H1 (cell line): ENCODE data around the gene CPLX1. TPM values are rescaled to one million over a fixed set of nuclear protein-coding genes. Genes with fewer than 3 reads are reported as not detected.

Experiments used
- KDM5A ChIP-seq: fragments of 200-600 bp; IDR thresholded peaks from 2 replicates; pipeline ENCODE4 v1.7.1; 2012; ENCODE audit warnings: mild to moderate bottlenecking, low read length, inconsistent platforms, mixed read lengths
- POLR2AphosphoS5 ChIP-seq: IDR thresholded peaks from 2 replicates; pipeline ENCODE4 v1.6.1; 2011; ENCODE audit warnings: low read depth, low read length
- polyA plus RNA-seq, 7 experiments: library from polyadenylated mRNA; depleted of rRNA in 3 of 7; stranded (reverse) in 5 of 7; unstranded in 2 of 7; fragments of >200 nt in 5 of 7; fragments of 200-250 nt in 2 of 7; gene quantifications; 1 replicate in 5 of 7; 2 replicates in 1 of 7; 4 replicates in 1 of 7; pipeline versions ENCODE4 v1.2.1 to v1.2.3, GENCODE V29; 2011 to 2013; ENCODE audit warnings: missing spikeins in 2 of 7, mixed read lengths in 2 of 7
- total RNA-seq: library from RNA; stranded (reverse); fragmentation: NEBNext Ultra II Directional; extraction: Animal tissue kit (Norgen Biotek cat#: 25700); gene quantifications from 2 replicates; pipeline ENCODE4 v1.2.1, GENCODE V29; 2021

Gene CPLX1
- total and polyA plus RNA-seq, 2 of the 8 experiments (the other 6 are each of a cell fraction or from before 2014, with no cell fraction given) = 0.32 to 0.56 TPM

- peak; percentile 62; the same call in 1 of the 2 replicates for TF ChIP-seq POLR2AphosphoS5
- no peak for TF ChIP-seq KDM5A
Measured at GRCh38 chr4:779555-779954, 46.4 kb downstream of the CPLX1 start (continued).
